Measurements from ENCODE around the gene FAHD1. TPM values are rescaled to one million over a fixed set of nuclear protein-coding genes. Genes with fewer than 3 reads are reported as not detected.
A peak's percentile ranks its signal among the peaks of the same experiment; 100 is the strongest.

Gene FAHD1
- total and polyA plus RNA-seq, 7 experiments from 2014 or later = 7.8 to 28.6 (median 10.0) TPM

DNA sequence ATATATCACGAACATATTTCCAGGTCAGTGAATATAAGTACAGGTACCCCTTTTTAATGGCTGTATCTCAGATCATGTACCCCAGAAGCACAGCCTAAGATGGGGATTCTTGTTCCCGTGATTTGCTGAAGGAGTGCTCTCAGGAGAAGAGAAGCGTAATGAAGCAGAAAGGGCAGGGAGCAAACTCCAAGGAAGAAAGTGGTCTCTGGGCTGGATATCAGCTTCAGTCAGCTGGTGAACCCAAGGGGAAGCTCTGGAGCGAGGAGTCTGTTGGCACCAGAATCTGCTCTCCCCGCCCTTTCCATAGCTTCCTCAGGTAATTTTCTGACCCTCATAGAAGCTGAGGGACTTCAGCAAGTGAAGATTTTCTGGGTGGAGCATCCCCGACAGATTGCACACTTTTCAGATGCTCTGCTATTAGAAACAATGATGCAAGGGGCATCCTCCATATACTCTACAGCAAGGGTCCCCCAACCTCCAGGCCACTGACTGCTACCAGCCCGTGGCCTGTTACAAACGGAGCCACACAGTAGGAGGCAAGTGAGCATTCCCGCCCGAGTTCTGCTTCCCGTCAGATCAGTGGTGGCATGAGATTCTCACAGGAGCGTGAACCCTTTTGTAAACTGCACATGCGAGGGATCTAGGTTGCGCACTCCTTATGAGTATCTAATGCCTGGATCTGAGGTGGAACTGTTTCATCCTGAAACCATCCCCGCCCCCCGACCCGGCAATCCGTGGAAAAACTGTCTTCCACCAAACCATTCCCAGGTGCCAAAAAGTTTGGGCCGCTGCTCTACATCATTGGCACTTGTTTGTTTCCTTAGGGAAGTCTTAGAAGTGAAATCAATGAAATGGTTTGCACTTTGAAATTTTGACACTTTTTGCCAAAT, 4.4 kb downstream of the FAHD1 start:
- Mint-ChIP-seq H3K27me3 (no peaks in the 10 kb centered on the region), H3K4me1 (peaks cover 11 to 37% (median 31%) of the 10 kb centered on the region in 7 donors), H3K27ac (no peak overlapping the region), H3K4me3 (no peak overlapping the region), H3K36me3 (peaks cover 0 to 7% (median 0%) of the 10 kb centered on the region in 5 donors), H3K9me3 (peaks cover 0 to 2% (median 0%) of the 10 kb centered on the region in 11 donors)
- Histone ChIP-seq H3K36me3 (ENCODE audit: control insufficient read depth in 2 of 3, insufficient read depth in 3 of 3, low read length in 3 of 3) (peaks cover 0 to 4% (median 0%) of the 10 kb centered on the region in 3 experiments), H3K27ac (ENCODE audit: low read depth, low read length) (no peak overlapping the region), H3K9me3 (ENCODE audit: control insufficient read depth in 2 of 3, low read length in 3 of 3) (no peaks in the 10 kb centered on the region), H3K4me3 (ENCODE audit: low read length) (no peak overlapping the region), H3K27me3 (ENCODE audit: control insufficient read depth in 2 of 2, insufficient read depth in 2 of 2, low read length in 2 of 2) (no peaks in the 10 kb centered on the region), H3K4me1 (ENCODE audit: control insufficient read depth in 2 of 2, insufficient read depth in 2 of 2, low read length in 2 of 2) (peaks cover 7 to 8% of the 10 kb centered on the region in 2 donors)
- ChIA-PET CTCF (no interaction called here), POLR2A (no interaction called here)
- intact Hi-C loops (cut with micrococcal nuclease) = no loop called here
- DNase-seq (no peak), ATAC-seq (no peak)

DNA sequence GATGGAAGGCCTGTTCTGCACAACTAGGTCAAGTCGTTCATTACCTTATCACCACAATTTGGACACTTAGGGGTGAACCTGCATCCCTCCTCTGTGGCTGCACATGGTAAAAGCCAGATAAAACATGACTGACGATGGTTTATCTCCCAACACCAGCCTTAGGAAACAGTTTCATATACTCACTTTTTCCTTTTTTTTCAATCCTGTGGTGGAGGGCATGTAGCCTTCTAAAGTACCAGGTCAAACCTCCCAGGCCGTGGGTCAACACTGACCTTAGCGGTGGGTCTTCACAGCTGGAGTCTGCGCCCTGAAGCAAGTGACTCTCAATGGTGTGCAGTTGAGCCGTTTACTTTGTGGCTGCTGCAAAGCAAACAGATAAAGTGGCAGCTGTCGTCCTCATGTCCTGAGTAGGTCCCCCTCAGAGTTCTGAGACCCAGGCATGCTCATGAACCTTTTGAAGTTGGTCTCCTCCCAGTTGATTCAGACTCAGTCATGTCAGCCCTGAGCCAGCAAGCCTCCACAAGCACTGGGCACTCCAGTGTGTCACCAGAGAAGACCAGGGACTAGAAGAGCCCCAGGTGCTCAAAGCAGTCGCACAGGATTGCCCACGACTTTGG, 5.9 kb downstream of the FAHD1 start:
- Mint-ChIP-seq H3K27me3 (no peaks in the 10 kb centered on the region), H3K9me3 (no peaks in the 10 kb centered on the region), H3K36me3 (peaks cover 0 to 7% (median 0%) of the 10 kb centered on the region in 5 donors), H3K4me3 (peak overlapping the region in 1 of 10 donors; percentile 29), H3K4me1 (peaks cover 5 to 29% (median 22%) of the 10 kb centered on the region in 7 donors), H3K27ac (peak overlapping the region in 2 of 9 donors; percentile 9 to 59)
- Histone ChIP-seq H3K9me3 (ENCODE audit: control insufficient read depth in 2 of 3, low read length in 3 of 3) (no peaks in the 10 kb centered on the region), H3K4me1 (ENCODE audit: control insufficient read depth in 2 of 2, insufficient read depth in 2 of 2, low read length in 2 of 2) (no peaks in the 10 kb centered on the region), H3K27ac (ENCODE audit: low read depth, low read length) (no peak overlapping the region), H3K27me3 (ENCODE audit: control insufficient read depth in 2 of 2, insufficient read depth in 2 of 2, low read length in 2 of 2) (no peaks in the 10 kb centered on the region), H3K36me3 (ENCODE audit: control insufficient read depth in 2 of 3, insufficient read depth in 3 of 3, low read length in 3 of 3) (no peaks in the 10 kb centered on the region), H3K4me3 (ENCODE audit: low read length) (no peak overlapping the region)
- DNase-seq = no peak
- ChIA-PET POLR2A (interaction anchor here (0.7 kb wide), 1 partner anchor 8 kb away, joined by 3 read pairs; no protein-coding TSS in a partner anchor), CTCF (no interaction called here)
- intact Hi-C loops (cut with micrococcal nuclease) = no loop called here
- no peak for ATAC-seq

GRCh38 chr16:1834096-1834495, 7.1 kb downstream of the FAHD1 start:
- intact Hi-C loops (cut with micrococcal nuclease) = no loop called here
- ChIA-PET POLR2A (no interaction called here), CTCF (no interaction called here)
- H3K4me3 Mint-ChIP-seq = no peak overlapping the region
- Histone ChIP-seq H3K9me3 (ENCODE audit: control insufficient read depth in 2 of 3, low read length in 3 of 3) (no peaks in the 10 kb centered on the region), H3K27me3 (ENCODE audit: control insufficient read depth in 2 of 2, insufficient read depth in 2 of 2, low read length in 2 of 2) (no peaks in the 10 kb centered on the region), H3K36me3 (ENCODE audit: control insufficient read depth in 2 of 3, insufficient read depth in 3 of 3, low read length in 3 of 3) (no peaks in the 10 kb centered on the region), H3K4me3 (ENCODE audit: low read length) (no peak overlapping the region), H3K4me1 (ENCODE audit: control insufficient read depth in 2 of 2, insufficient read depth in 2 of 2, low read length in 2 of 2) (no peaks in the 10 kb centered on the region), H3K27ac (ENCODE audit: low read depth, low read length) (no peak overlapping the region)
- H3K4me1 Mint-ChIP-seq = peaks cover 2 to 19% (median 12%) of the 10 kb centered on the region in 7 donors
- H3K36me3 Mint-ChIP-seq = peaks cover 0 to 7% (median 0%) of the 10 kb centered on the region in 5 donors
- no peak for ATAC-seq
- no peaks in the 10 kb centered on the region for H3K9me3 Mint-ChIP-seq
- H3K27ac Mint-ChIP-seq = no peak overlapping the region
- DNase-seq = no peak
- no peaks in the 10 kb centered on the region for H3K27me3 Mint-ChIP-seq

GRCh38 chr16:1839554-1839953, 12.5 kb downstream of the FAHD1 start:
- Histone ChIP-seq H3K9me3 (ENCODE audit: control insufficient read depth in 2 of 3, low read length in 3 of 3) (no peaks in the 10 kb centered on the region), H3K4me3 (ENCODE audit: low read length) (no peak overlapping the region), H3K27ac (ENCODE audit: low read depth, low read length) (no peak overlapping the region), H3K4me1 (ENCODE audit: control insufficient read depth in 2 of 2, insufficient read depth in 2 of 2, low read length in 2 of 2) (no peaks in the 10 kb centered on the region), H3K27me3 (ENCODE audit: control insufficient read depth in 2 of 2, insufficient read depth in 2 of 2, low read length in 2 of 2) (no peaks in the 10 kb centered on the region), H3K36me3 (ENCODE audit: control insufficient read depth in 2 of 3, insufficient read depth in 3 of 3, low read length in 3 of 3) (no peaks in the 10 kb centered on the region)
- Mint-ChIP-seq H3K4me1 (no peaks in the 10 kb centered on the region), H3K36me3 (no peaks in the 10 kb centered on the region), H3K27ac (no peak overlapping the region), H3K27me3 (no peaks in the 10 kb centered on the region), H3K9me3 (no peaks in the 10 kb centered on the region), H3K4me3 (no peak overlapping the region)
- intact Hi-C loops (cut with micrococcal nuclease) = no loop called here
- ChIA-PET CTCF (no interaction called here), POLR2A (no interaction called here)
- ATAC-seq (no peak), DNase-seq (no peak)

GRCh38 chr16:1845985-1846384, 19.0 kb downstream of the FAHD1 start:
- H3K4me1 ChIP-seq (ENCODE audit: control insufficient read depth in 2 of 2, insufficient read depth in 2 of 2, low read length in 2 of 2) = no peaks in the 10 kb centered on the region
- Mint-ChIP-seq H3K9me3 (no peaks in the 10 kb centered on the region), H3K4me1 (no peaks in the 10 kb centered on the region), H3K4me3 (no peak overlapping the region), H3K36me3 (no peaks in the 10 kb centered on the region), H3K27me3 (peaks cover 0 to 9% (median 4%) of the 10 kb centered on the region in 5 donors), H3K27ac (no peak overlapping the region)
- no peaks in the 10 kb centered on the region for H3K9me3 ChIP-seq (ENCODE audit: control insufficient read depth in 2 of 3, low read length in 3 of 3)
- intact Hi-C loops (cut with micrococcal nuclease) = no loop called here
- no peak overlapping the region for H3K4me3 ChIP-seq (ENCODE audit: low read length)
- no peaks in the 10 kb centered on the region for H3K27me3 ChIP-seq (ENCODE audit: control insufficient read depth in 2 of 2, insufficient read depth in 2 of 2, low read length in 2 of 2)
- DNase-seq (no peak), ATAC-seq (no peak)
- no peak overlapping the region for H3K27ac ChIP-seq (ENCODE audit: low read depth, low read length)
- ChIA-PET CTCF (no interaction called here), POLR2A (interaction anchor here (0.8 kb wide), 1 partner anchor 19 kb away, joined by 4 read pairs; the partner anchor contains the start of genes FAHD1 and HAGH)
- no peaks in the 10 kb centered on the region for H3K36me3 ChIP-seq (ENCODE audit: control insufficient read depth in 2 of 3, insufficient read depth in 3 of 3, low read length in 3 of 3)

- H3K36me3 Mint-ChIP-seq = no peaks in the 10 kb centered on the region
- CTCF ChIA-PET = interaction anchor here (0.7 kb wide), 1 partner anchor 483 kb away, joined by 3 read pairs; no protein-coding TSS in a partner anchor
- H3K27me3 Mint-ChIP-seq = peaks cover 0 to 9% (median 4%) of the 10 kb centered on the region in 5 donors
Measured at GRCh38 chr16:1846416-1846815, 19.4 kb downstream of the FAHD1 start.

More at GRCh38 chr16:1846416-1846815, 19.4 kb downstream of the FAHD1 start:
- H3K36me3 ChIP-seq (ENCODE audit: control insufficient read depth in 2 of 3, insufficient read depth in 3 of 3, low read length in 3 of 3) = no peaks in the 10 kb centered on the region
- intact Hi-C loops (cut with micrococcal nuclease) = no loop called here
- no peaks in the 10 kb centered on the region for H3K9me3 ChIP-seq (ENCODE audit: control insufficient read depth in 2 of 3, low read length in 3 of 3)
- no peaks in the 10 kb centered on the region for H3K9me3 Mint-ChIP-seq
- H3K4me3 Mint-ChIP-seq = no peak overlapping the region
- H3K27me3 ChIP-seq (ENCODE audit: control insufficient read depth in 2 of 2, insufficient read depth in 2 of 2, low read length in 2 of 2) = no peaks in the 10 kb centered on the region
- H3K27ac Mint-ChIP-seq = no peak overlapping the region
- H3K27ac ChIP-seq (ENCODE audit: low read depth, low read length) = no peak overlapping the region
- DNase-seq = no peak
- no peaks in the 10 kb centered on the region for H3K4me1 Mint-ChIP-seq
- ATAC-seq = no peak
- POLR2A ChIA-PET = no interaction called here
- no peaks in the 10 kb centered on the region for H3K4me1 ChIP-seq (ENCODE audit: control insufficient read depth in 2 of 2, insufficient read depth in 2 of 2, low read length in 2 of 2)
- no peak overlapping the region for H3K4me3 ChIP-seq (ENCODE audit: low read length)

Measured in naive thymus-derived CD4-positive, alpha-beta T cell (primary cell).